OCI-LY1 (cell line): ENCODE results near the gene MAGI2.

ENCODE experiments used
- CTCF ChIP-seq: fragments of 200-600 bp; sonication (generic), shearing (Covaris generic); IDR thresholded peaks from 2 replicates; pipeline ENCODE4 v1.5.1; 2017; ENCODE audit warnings: mild to moderate bottlenecking, antibody characterized with exemption, low read length, moderate library complexity, mixed read lengths
- EZH2 ChIP-seq: fragments of 200-600 bp; sonication (generic), shearing (Covaris generic); IDR thresholded peaks from 2 replicates; pipeline ENCODE4 v1.8.0; 2017; ENCODE audit warnings: borderline replicate concordance, mixed run types, mild to moderate bottlenecking, antibody characterized with exemption, low read length, moderate library complexity, mixed read lengths

GRCh38 chr7:78368771-78369170, 1084.7 kb downstream of the MAGI2 start:
- no peak for TF ChIP-seq CTCF
- no peak for TF ChIP-seq EZH2
